ENCODE measurements around the gene INSM1. TPM values are rescaled to one million over a fixed set of nuclear protein-coding genes. Genes with fewer than 3 reads are reported as not detected.

The INSM1 gene
- total RNA-seq, 1 experiment from 2014 or later = 0.05 TPM

- H3K36me3 ChIP-seq (ENCODE audit: control insufficient read depth, insufficient read depth, low read length) = no peaks in the 10 kb centered on the region
- no peaks in the 10 kb centered on the region for H3K27me3 ChIP-seq (ENCODE audit: control insufficient read depth, insufficient read depth, low read length)
- no peak overlapping the region for H3K27ac ChIP-seq (ENCODE audit: low read length)
- ChIA-PET POLR2A (no interaction called here), CTCF (no interaction called here)
- H3K9me3 ChIP-seq (ENCODE audit: control insufficient read depth, insufficient read depth, low read depth, low read length) = no peaks in the 10 kb centered on the region
- in situ Hi-C loops (cut with HindIII; ENCODE audit: low pct_unique_long_range_greater_than_20kb, low sequenced_read_pairs) (no loop called here), intact Hi-C loops (cut with micrococcal nuclease; ENCODE audit: unreplicated experiment) (no loop called here)
- no peak overlapping the region for H3K4me3 ChIP-seq (ENCODE audit: low read depth in 2 of 2, low read length in 2 of 2)
- no peaks in the 10 kb centered on the region for H3K4me1 ChIP-seq (ENCODE audit: control insufficient read depth, insufficient read depth, low read length)
- no peak for DNase-seq (ENCODE audit: low read depth, low spot score)
- TF ChIP-seq REST (IDR thresholded peaks at IDR 0.05; ENCODE audit: insufficient read depth in 1 of 2, low read depth in 2 of 2, low read length in 1 of 2) (no peak), POLR2AphosphoS5 (IDR thresholded peaks at IDR 0.05; ENCODE audit: low read depth, low read length) (no peak), TCF7L2 (IDR thresholded peaks at IDR 0.05; ENCODE audit: low read depth, low read length) (no peak), SIN3A (IDR thresholded peaks at IDR 0.05; ENCODE audit: borderline replicate concordance, insufficient read depth, low read depth, low read length) (no peak)
- no peak for ATAC-seq
- no TSS peak for BruUV-seq (replicated peaks)
Measured at GRCh38 chr20:20334489-20334888, 33.4 kb upstream of the INSM1 start.

GRCh38 chr20:20338133-20338730 is 29.7 kb upstream of the INSM1 start:
- intact Hi-C loops (cut with micrococcal nuclease; ENCODE audit: unreplicated experiment) (no loop called here), in situ Hi-C loops (cut with HindIII; ENCODE audit: low pct_unique_long_range_greater_than_20kb, low sequenced_read_pairs) (no loop called here)
- ChIA-PET POLR2A (no interaction called here), CTCF (no interaction called here)
- Histone ChIP-seq H3K4me1 (ENCODE audit: control insufficient read depth, insufficient read depth, low read length) (no peaks in the 10 kb centered on the region), H3K36me3 (ENCODE audit: control insufficient read depth, insufficient read depth, low read length) (no peaks in the 10 kb centered on the region), H3K4me3 (ENCODE audit: low read depth in 2 of 2, low read length in 2 of 2) (no peak overlapping the region), H3K9me3 (ENCODE audit: control insufficient read depth, insufficient read depth, low read depth, low read length) (no peaks in the 10 kb centered on the region), H3K27me3 (ENCODE audit: control insufficient read depth, insufficient read depth, low read length) (no peaks in the 10 kb centered on the region), H3K27ac (ENCODE audit: low read length) (no peak overlapping the region)
- ATAC-seq = no peak
- TF ChIP-seq POLR2AphosphoS5 (IDR thresholded peaks at IDR 0.05; ENCODE audit: low read depth, low read length) (no peak), CTCF (IDR thresholded peaks at IDR 0.05) (no peak), TCF7L2 (IDR thresholded peaks at IDR 0.05; ENCODE audit: low read depth, low read length) (no peak)
- DNase-seq (ENCODE audit: low read depth, low spot score) = no peak
- BruUV-seq (replicated peaks) = no TSS peak

- ChIA-PET CTCF (no interaction called here), POLR2A (no interaction called here)
- intact Hi-C loops (cut with micrococcal nuclease; ENCODE audit: unreplicated experiment) = no loop called here
Measured at GRCh38 chr20:20340443-20340842, 27.5 kb upstream of the INSM1 start.

More at GRCh38 chr20:20340443-20340842, 27.5 kb upstream of the INSM1 start:
- Histone ChIP-seq H3K36me3 (ENCODE audit: control insufficient read depth, insufficient read depth, low read length) (no peaks in the 10 kb centered on the region), H3K27ac (ENCODE audit: low read length) (no peak overlapping the region), H3K4me3 (ENCODE audit: low read depth in 2 of 2, low read length in 2 of 2) (no peak overlapping the region), H3K27me3 (ENCODE audit: control insufficient read depth, insufficient read depth, low read length) (no peaks in the 10 kb centered on the region), H3K4me1 (ENCODE audit: control insufficient read depth, insufficient read depth, low read length) (no peaks in the 10 kb centered on the region), H3K9me3 (ENCODE audit: control insufficient read depth, insufficient read depth, low read depth, low read length) (no peaks in the 10 kb centered on the region)
- no TSS peak for BruUV-seq (replicated peaks)
- TF ChIP-seq CTCF (IDR thresholded peaks at IDR 0.05) (no peak), POLR2AphosphoS5 (IDR thresholded peaks at IDR 0.05; ENCODE audit: low read depth, low read length) (no peak), SIN3A (IDR thresholded peaks at IDR 0.05; ENCODE audit: borderline replicate concordance, insufficient read depth, low read depth, low read length) (no peak)
- in situ Hi-C loops (cut with HindIII; ENCODE audit: low pct_unique_long_range_greater_than_20kb, low sequenced_read_pairs) = no loop called here
- ATAC-seq = no peak
- no peak for DNase-seq (ENCODE audit: low read depth, low spot score)
